Caki2 (cell line): Measurements from ENCODE around the gene KCNK17. TPM values are rescaled to one million over a fixed set of nuclear protein-coding genes. Genes with fewer than 3 reads are reported as not detected.

ENCODE experiments used
- DNase-seq: peaks from one replicate; pipeline ENCODE4 v3.0.0-alpha.2; 2015; ENCODE audit warnings: low read depth
- in situ Hi-C: cut with HindIII; loops from 2 replicates; pipeline ENCODE4 v1.10.0; 2016; ENCODE audit warnings: low sequenced_read_pairs, low pct_unique_long_range_greater_than_20kb, mixed read lengths
- total RNA-seq: library from RNA; depleted of rRNA; stranded (reverse); fragments of >200 nt; shearing (Covaris generic); gene quantifications from 2 replicates; pipeline ENCODE4 v1.2.3, GENCODE V29; 2014; ENCODE audit warnings: low replicate concordance; rRNA removed

KCNK17 gene
- total RNA-seq: not detected in 2 replicates

- in situ Hi-C loops: no loop called here
- no peak for DNase-seq
These were observed at the start of gene KCNK17 for GRCh38 chr6:39314273-39314795. KCNK17 (minus strand) TSS chr6:39314419; CDS start chr6:39314320, 99 bp downstream.

GRCh38 chr6:39363280-39363679 is 49.1 kb upstream of the KCNK17 start:
- in situ Hi-C loops: no loop called here
- no peak for DNase-seq

- in situ Hi-C loops: no loop called here
These were observed 48.3 kb upstream of the KCNK17 start for GRCh38 chr6:39362487-39362865.

GRCh38 chr6:39361657-39362486 is 47.7 kb upstream of the KCNK17 start:
- DNase-seq: peak; percentile 41
- in situ Hi-C loops: no loop called here

More at GRCh38 chr6:39362487-39362865, 48.3 kb upstream of the KCNK17 start:
- DNase-seq: no peak

- no peak for DNase-seq
- in situ Hi-C loops: no loop called here
These were observed 46.2 kb upstream of the KCNK17 start for GRCh38 chr6:39360378-39360777.

GRCh38 chr6:39357998-39358686 is 43.9 kb upstream of the KCNK17 start:
- no peak for DNase-seq
- in situ Hi-C loops: no loop called here

- in situ Hi-C loops: no loop called here
- no peak for DNase-seq
These were observed 39.6 kb upstream of the KCNK17 start for GRCh38 chr6:39353698-39354315.

- no peak for DNase-seq
- in situ Hi-C loops: no loop called here
These were observed 36.7 kb upstream of the KCNK17 start for GRCh38 chr6:39350723-39351505.

- in situ Hi-C loops: no loop called here
These were observed 34.5 kb upstream of the KCNK17 start for GRCh38 chr6:39348740-39349139.

GRCh38 chr6:39347906-39348585 is 33.8 kb upstream of the KCNK17 start:
- in situ Hi-C loops: no loop called here
- DNase-seq: peak; percentile 41

More at GRCh38 chr6:39348740-39349139, 34.5 kb upstream of the KCNK17 start:
- DNase-seq: no peak

- no peak for DNase-seq
- in situ Hi-C loops: no loop called here
These were observed 33.0 kb upstream of the KCNK17 start for GRCh38 chr6:39347206-39347605.

GRCh38 chr6:39344821-39345280 is 30.6 kb upstream of the KCNK17 start:
- in situ Hi-C loops: no loop called here
- DNase-seq: no peak

- in situ Hi-C loops: no loop called here
- DNase-seq: no peak
These were observed 29.2 kb upstream of the KCNK17 start for GRCh38 chr6:39343396-39343870.

GRCh38 chr6:39342692-39343395 is 28.6 kb upstream of the KCNK17 start:
- in situ Hi-C loops: no loop called here

GRCh38 chr6:39341937-39342336 is 27.7 kb upstream of the KCNK17 start:
- no peak for DNase-seq
- in situ Hi-C loops: no loop called here

More at GRCh38 chr6:39342692-39343395, 28.6 kb upstream of the KCNK17 start:
- no peak for DNase-seq

GRCh38 chr6:39341352-39341751 is 27.1 kb upstream of the KCNK17 start:
- DNase-seq: no peak
- in situ Hi-C loops: no loop called here
